Body of pancreas (tissue), 4 donors: ENCODE data around the gene LOXL4. TPM values are rescaled to one million over a fixed set of nuclear protein-coding genes. Genes with fewer than 3 reads are reported as not detected.

Experiments used
- ATAC-seq: fragments of 150-250 bp; one replicate; pipeline ENCODE4 v1.9.1; 2016
- DNase-seq, 4 donors: peaks; one replicate each; pipeline ENCODE4 v3.0.0-alpha.2; 2019
- H3K27ac ChIP-seq, 4 donors: fragments of 200-600 bp; sonication (generic); 1 replicate in 3 of 4; 2 replicates in 1 of 4; pipeline versions ENCODE4 v1.5.1 to v1.6.1; 2016 to 2019; ENCODE audit warnings: mild to moderate bottlenecking in 1 of 4, mixed read lengths in 1 of 4, moderate library complexity in 1 of 4
- H3K27me3 ChIP-seq, 2 donors: fragments of 200-600 bp; sonication (generic); one replicate each; pipeline ENCODE4 v1.6.0; 2016; ENCODE audit warnings: mild to moderate bottlenecking in 1 of 2
- H3K36me3 ChIP-seq, 2 donors: fragments of 200-600 bp; sonication (generic); replicated peaks in 1 of 2; 2 replicates each; pipeline ENCODE4 v1.5.1; 2016; ENCODE audit warnings: low read depth in 2 of 2; ENCODE audit not compliant: insufficient read depth in 1 of 2
- H3K4me1 ChIP-seq: fragments of 200-600 bp; sonication (generic); one replicate; pipeline ENCODE4 v1.6.0; 2016
- H3K4me3 ChIP-seq, 2 donors: fragments of 200-600 bp; sonication (generic); 1 replicate in 1 of 2; 2 replicates in 1 of 2; pipeline ENCODE4 v1.5.1; 2016 to 2019
- H3K9me3 ChIP-seq, 3 donors: fragments of 200-600 bp; sonication (generic); 1 replicate in 2 of 3; 2 replicates in 1 of 3; pipeline ENCODE4 v1.5.1; 2016
- CTCF ChIP-seq, 7 experiments: fragments of 450-650 bp in 4 of 7; fragments of 200-600 bp in 3 of 7; sonication (generic) in 3 of 7; IDR thresholded peaks; one replicate each; pipeline ENCODE4 v1.5.1; 2016 to 2019; ENCODE audit warnings: antibody characterized with exemption in 7 of 7
- POLR2A ChIP-seq, 3 donors: fragments of 450-650 bp; IDR thresholded peaks; one replicate each; pipeline ENCODE4 v1.6.1; 2016; ENCODE audit warnings: antibody characterized with exemption in 3 of 3, mild to moderate bottlenecking in 2 of 3
- WGBS, 2 donors: methylation state at CpG; one replicate each; pipeline ENCODE4 v1.1.5; 2017; 5-methylcytosine and 5-hydroxymethylcytosine counted together
- intact Hi-C: fragments of 100-400 bp; cut with DNase I; formaldehyde crosslinking; loops from one replicate; pipeline ENCODE4 v1.15.1; 2023
- total RNA-seq, 2 donors: library from RNA; depleted of rRNA; stranded (reverse); fragments of >200 nt; gene quantifications; one replicate each; pipeline ENCODE4 v1.1.0, GENCODE V29; 2016

The LOXL4 gene
- total RNA-seq, 2 donors from 2014 or later = 8.9 to 10.6 TPM

GRCh38 chr10:98299341-98299740 lies 31.3 kb upstream of the LOXL4 start:
- intact Hi-C loops = no loop called here
- Histone ChIP-seq H3K9me3 (no peaks in the 10 kb centered on the region), H3K4me1 (no peaks in the 10 kb centered on the region), H3K4me3 (no peak overlapping the region), H3K27me3 (no peaks in the 10 kb centered on the region), H3K27ac (no peak overlapping the region), H3K36me3 (no peaks in the 10 kb centered on the region)
- ATAC-seq = no peak
- TF ChIP-seq CTCF (IDR thresholded peaks at IDR 0.05) (no peak), POLR2A (IDR thresholded peaks at IDR 0.05) (no peak)
- WGBS, 2 donors = 57 to 60% methylated on average over 9 of the region's 9 CpGs
- no peak for DNase-seq

- no peaks in the 10 kb centered on the region for H3K4me1 ChIP-seq
- TF ChIP-seq POLR2A (IDR thresholded peaks at IDR 0.05) (no peak), CTCF (IDR thresholded peaks at IDR 0.05) (no peak)
- intact Hi-C loops = no loop called here
- ATAC-seq (no peak), DNase-seq (no peak)
- H3K4me3 ChIP-seq = no peak overlapping the region
- H3K27me3 ChIP-seq = no peaks in the 10 kb centered on the region
- H3K27ac ChIP-seq = no peak overlapping the region
- 88 to 100% methylated on average over 1 of the region's 1 CpG for WGBS, 2 donors
- no peaks in the 10 kb centered on the region for H3K9me3 ChIP-seq
- H3K36me3 ChIP-seq = no peaks in the 10 kb centered on the region
Measured at GRCh38 chr10:98296524-98296923, 28.5 kb upstream of the LOXL4 start.

GRCh38 chr10:98295907-98296306 lies 27.9 kb upstream of the LOXL4 start:
- Histone ChIP-seq H3K27me3 (no peaks in the 10 kb centered on the region), H3K4me1 (no peaks in the 10 kb centered on the region), H3K9me3 (no peaks in the 10 kb centered on the region), H3K36me3 (no peaks in the 10 kb centered on the region), H3K4me3 (no peak overlapping the region), H3K27ac (no peak overlapping the region)
- TF ChIP-seq CTCF (IDR thresholded peaks at IDR 0.05) (no peak), POLR2A (IDR thresholded peaks at IDR 0.05) (no peak)
- no peak for ATAC-seq
- intact Hi-C loops = no loop called here
- WGBS, 2 donors = 45 to 47% methylated on average over 5 of the region's 5 CpGs
- DNase-seq = no peak

- 50 to 60% methylated on average over 4 of the region's 4 CpGs for WGBS, 2 donors
- Histone ChIP-seq H3K27ac (no peak overlapping the region), H3K36me3 (no peaks in the 10 kb centered on the region), H3K4me1 (no peaks in the 10 kb centered on the region), H3K27me3 (no peaks in the 10 kb centered on the region), H3K9me3 (no peaks in the 10 kb centered on the region), H3K4me3 (no peak overlapping the region)
- DNase-seq (no peak), ATAC-seq (no peak)
- intact Hi-C loops = no loop called here
- TF ChIP-seq POLR2A (IDR thresholded peaks at IDR 0.05) = no peak
- no peak for TF ChIP-seq CTCF (IDR thresholded peaks at IDR 0.05)
Measured at GRCh38 chr10:98295401-98295811, 27.4 kb upstream of the LOXL4 start.

GRCh38 chr10:98294270-98294627 lies 26.3 kb upstream of the LOXL4 start:
- H3K27me3 ChIP-seq = no peaks in the 10 kb centered on the region
- intact Hi-C loops = no loop called here
- no peak for ATAC-seq

More at GRCh38 chr10:98294270-98294627, 26.3 kb upstream of the LOXL4 start:
- Histone ChIP-seq H3K36me3 (no peaks in the 10 kb centered on the region), H3K4me1 (no peaks in the 10 kb centered on the region), H3K4me3 (no peak overlapping the region), H3K27ac (no peak overlapping the region), H3K9me3 (no peaks in the 10 kb centered on the region)
- no peak for DNase-seq
- TF ChIP-seq CTCF (IDR thresholded peaks at IDR 0.05) (no peak), POLR2A (IDR thresholded peaks at IDR 0.05) (no peak)
- WGBS, 2 donors = 58 to 63% methylated on average over 2 to 3 of the region's 3 CpGs
